ENCODE data around the gene SPAG16.

SPAG16 gene

DNA sequence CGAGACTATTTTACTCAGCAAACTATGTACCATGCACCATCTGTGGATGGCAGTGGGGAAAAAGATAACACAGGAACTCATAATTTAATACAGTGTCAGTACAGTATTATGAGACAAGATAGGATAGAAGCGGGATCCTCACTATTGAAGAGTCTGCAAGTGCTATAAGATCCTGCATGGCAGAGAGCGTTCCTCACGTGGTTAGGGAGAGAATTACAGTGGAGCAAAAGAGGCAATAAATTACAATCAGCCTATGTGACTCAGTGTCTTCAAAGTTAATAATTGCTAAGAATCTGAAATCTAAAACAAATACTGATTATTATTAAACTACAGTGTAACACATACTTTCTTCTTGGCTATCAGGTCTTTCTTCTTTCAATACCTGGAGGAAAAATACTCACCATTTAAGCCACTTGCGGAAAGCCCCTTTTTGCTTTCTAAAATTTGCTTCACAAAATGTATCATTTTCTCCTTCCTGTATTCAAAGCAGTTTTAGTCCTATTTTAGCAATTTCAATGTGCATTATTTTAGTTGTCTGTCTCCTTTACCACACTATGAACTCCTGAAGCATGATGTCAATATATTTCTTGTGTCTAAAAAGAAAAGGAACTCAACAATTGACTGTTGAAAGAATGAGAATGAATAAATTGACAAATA lies 342.9 kb downstream of the SPAG16 start:
- H3K27ac ChIP-seq = no peak overlapping the region
- TF ChIP-seq CTCF (IDR thresholded peaks at IDR 0.05) (no peak), ZFX (IDR thresholded peaks at IDR 0.05; ENCODE audit: borderline replicate concordance) (no peak)

DNA sequence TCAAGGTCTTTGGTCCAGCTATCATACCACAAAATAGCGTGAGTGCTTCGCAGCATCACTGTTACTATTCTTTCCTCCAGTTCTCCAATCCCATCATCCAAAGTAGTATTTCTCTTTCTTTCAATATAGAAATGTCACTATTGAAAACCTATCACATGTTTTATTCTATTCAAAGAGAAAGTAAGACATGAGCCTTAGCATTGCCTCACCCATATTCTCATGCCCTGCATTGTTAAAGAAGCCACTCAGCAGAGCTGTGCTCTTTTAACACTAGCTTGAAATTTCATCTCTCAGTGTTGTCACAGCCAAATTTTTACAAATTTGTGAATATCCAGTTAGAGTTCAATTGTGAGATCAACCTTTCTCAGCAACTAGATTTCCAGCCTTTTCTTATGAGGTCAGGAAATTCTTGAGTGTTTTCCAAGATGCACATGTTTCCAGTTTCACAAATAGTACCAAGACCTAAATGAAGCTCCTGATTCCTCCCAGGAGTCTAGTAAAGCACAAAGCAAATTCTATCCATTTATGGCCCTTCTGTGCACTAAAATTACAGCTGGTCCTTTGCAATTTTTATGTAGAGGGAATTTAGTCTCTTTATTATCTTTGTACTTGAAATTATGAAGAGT lies 343.7 kb downstream of the SPAG16 start:
- H3K27ac ChIP-seq = no peak overlapping the region
- TF ChIP-seq CTCF (IDR thresholded peaks at IDR 0.05) = no peak
- no peak for TF ChIP-seq ZFX (IDR thresholded peaks at IDR 0.05; ENCODE audit: borderline replicate concordance)

DNA sequence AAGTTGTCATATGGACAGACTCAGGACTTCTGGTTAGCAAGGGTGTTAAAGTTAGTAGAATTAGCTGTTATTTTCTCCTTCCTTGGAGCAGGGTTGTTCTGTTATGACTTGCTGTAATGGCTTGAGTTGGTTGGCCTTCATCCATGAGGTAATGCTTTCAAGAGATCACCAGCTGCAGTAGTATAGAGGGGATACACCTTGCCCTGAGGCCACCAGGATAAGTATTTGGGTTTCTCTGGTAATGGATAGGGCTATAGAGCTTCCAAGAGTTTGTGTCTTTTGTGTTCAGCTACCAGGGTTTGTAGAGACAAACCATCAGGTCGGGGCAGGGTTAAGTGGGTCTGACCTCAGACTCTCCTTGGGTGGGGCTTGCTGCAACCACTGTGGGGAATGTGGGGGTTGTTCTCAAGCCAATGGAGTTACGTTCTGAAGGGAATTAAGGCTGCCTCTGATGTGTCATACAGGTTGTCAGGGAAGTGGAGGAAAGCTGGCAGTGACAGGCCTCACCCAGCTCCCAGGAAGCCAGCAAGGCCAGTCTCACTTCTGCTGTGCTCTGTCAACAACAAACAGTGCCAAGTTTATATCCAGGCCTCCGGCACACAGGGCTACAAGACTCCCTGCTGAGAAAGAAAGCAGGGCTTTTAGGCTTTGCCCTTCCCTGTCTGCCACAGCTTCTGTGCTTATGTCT lies 356.6 kb downstream of the SPAG16 start:
- TF ChIP-seq ZFX (IDR thresholded peaks at IDR 0.05; ENCODE audit: borderline replicate concordance) (no peak), CTCF (IDR thresholded peaks at IDR 0.05) (no peak)
- H3K27ac ChIP-seq = no peak overlapping the region

GRCh38 chr2:213644926-213645325 lies 360.7 kb downstream of the SPAG16 start:
- no peak overlapping the region for H3K27ac ChIP-seq
- TF ChIP-seq CTCF (IDR thresholded peaks at IDR 0.05) = no peak
- TF ChIP-seq ZFX (IDR thresholded peaks at IDR 0.05; ENCODE audit: borderline replicate concordance) = no peak

DNA sequence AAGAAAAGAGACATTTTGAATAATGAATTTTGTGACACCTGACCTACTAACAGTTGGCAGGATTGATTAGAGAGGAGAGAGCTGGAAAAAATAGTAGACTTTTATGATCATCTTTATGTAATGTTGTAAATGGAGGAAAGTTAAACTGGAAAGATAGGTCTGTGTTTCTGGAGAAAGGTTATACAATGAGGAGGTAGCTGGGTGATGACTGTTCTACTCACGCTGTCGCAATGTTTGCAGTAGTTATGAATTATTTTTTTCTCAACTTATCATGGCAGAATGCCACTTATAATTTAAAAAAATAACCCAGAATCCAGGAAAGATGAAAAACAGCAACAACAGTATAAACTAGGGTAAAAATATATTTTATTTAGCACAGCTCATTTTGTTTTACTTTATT lies 364.9 kb downstream of the SPAG16 start:
- no peak for TF ChIP-seq ZFX (IDR thresholded peaks at IDR 0.05; ENCODE audit: borderline replicate concordance)
- no peak for TF ChIP-seq CTCF (IDR thresholded peaks at IDR 0.05)
- H3K27ac ChIP-seq = no peak overlapping the region

DNA sequence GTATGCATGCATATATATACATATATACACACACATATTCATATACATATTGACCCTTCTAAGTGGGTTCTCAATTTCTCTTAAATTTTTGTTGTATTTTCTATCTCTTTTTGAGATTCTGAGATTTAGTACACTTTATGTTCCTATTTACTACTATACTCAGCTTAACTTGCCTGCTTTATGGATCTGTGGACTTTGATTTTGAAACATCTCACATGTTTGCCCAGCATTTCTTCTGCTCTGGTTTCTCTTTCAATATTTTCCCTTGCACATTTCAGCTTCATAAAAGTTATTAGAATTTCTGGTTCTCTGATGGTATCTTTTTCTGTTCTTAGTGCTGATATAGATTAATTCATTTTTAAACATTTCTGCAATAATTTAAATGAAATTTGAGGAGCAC lies 380.6 kb downstream of the SPAG16 start:
- H3K27ac ChIP-seq = no peak overlapping the region
- no peak for TF ChIP-seq ZFX (IDR thresholded peaks at IDR 0.05; ENCODE audit: borderline replicate concordance)
- TF ChIP-seq CTCF (IDR thresholded peaks at IDR 0.05) = no peak

DNA sequence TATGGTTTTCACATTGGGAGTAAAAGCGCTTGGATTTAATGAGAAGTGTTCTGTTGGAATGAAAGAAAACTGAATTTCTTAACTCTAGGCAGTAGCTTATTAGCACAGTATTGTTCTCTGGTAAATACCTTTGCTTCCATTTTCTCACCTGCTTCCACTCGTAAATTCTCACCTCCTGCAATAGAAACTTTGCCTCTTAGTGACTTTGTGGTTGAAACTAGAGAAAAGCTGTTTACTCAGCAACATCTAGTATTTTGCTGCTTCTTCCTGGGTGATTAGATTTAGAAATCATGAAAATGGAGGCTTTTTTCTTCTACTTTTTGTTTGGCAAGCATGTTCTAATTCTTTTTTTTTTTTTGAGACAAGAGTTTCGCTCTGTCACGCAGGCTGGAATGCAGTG lies 385.4 kb downstream of the SPAG16 start:
- H3K27ac ChIP-seq = no peak overlapping the region
- no peak for TF ChIP-seq ZFX (IDR thresholded peaks at IDR 0.05; ENCODE audit: borderline replicate concordance)
- no peak for TF ChIP-seq CTCF (IDR thresholded peaks at IDR 0.05)

All from 22Rv1 (cell line).